ENCODE data around the gene GH1.
"Not testable (repeated sequence)": the region's sequence is repeated elsewhere in the genome, so short reads cannot be mapped to it uniquely, and the experiment has no call there.

The GH1 gene

GRCh38 chr17:63925615-63926014, 7.0 kb upstream of the GH1 start:
- no peak for FAIRE-seq

GRCh38 chr17:63922402-63922801, 3.8 kb upstream of the GH1 start:
- DNase-seq (ENCODE audit: insufficient read length, low spot score); FAIRE-seq: not testable (repeated sequence)

More at GRCh38 chr17:63925615-63926014, 7.0 kb upstream of the GH1 start:
- no peak for TF ChIP-seq POLR2A (IDR thresholded peaks at IDR 0.05; ENCODE audit: low read depth, low read length)
- DNase-seq (ENCODE audit: insufficient read length, low spot score): no peak

GRCh38 chr17:63920779-63921178, 2.1 kb upstream of the GH1 start:
- FAIRE-seq; DNase-seq (ENCODE audit: insufficient read length, low spot score): not testable (repeated sequence)

- FAIRE-seq; DNase-seq (ENCODE audit: insufficient read length, low spot score): not testable (repeated sequence)
Observed at GRCh38 chr17:63920050-63920449, 1.4 kb upstream of the GH1 start.

- peak; percentile 83 for DNase-seq (ENCODE audit: insufficient read length, low spot score)
- no peak for TF ChIP-seq POLR2A (IDR thresholded peaks at IDR 0.05; ENCODE audit: low read depth, low read length)
- FAIRE-seq: no peak
Observed at GRCh38 chr17:63919311-63919723, 678 bp upstream of the GH1 start.

DNA sequence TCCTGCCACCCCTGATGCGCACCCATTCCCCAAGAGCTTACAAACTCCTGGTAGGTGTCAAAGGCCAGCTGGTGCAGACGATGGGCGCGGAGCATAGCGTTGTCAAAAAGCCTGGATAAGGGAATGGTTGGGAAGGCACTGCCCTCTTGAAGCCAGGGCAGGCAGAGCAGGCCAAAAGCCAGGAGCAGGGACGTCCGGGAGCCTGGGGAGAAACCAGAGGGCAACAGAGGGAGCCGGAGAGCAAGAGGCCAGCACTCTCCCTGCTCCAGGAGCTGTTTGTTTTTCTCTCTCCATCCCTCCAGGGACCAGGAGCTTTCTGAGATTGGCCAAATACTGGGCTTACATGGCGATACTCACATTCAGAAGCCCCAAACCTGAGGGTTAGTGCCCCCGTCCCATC, 334 bp downstream of the GH1 start:
- peak; percentile 27 for DNase-seq (ENCODE audit: insufficient read length, low spot score)
- no peak for FAIRE-seq
- TF ChIP-seq POLR2A (IDR thresholded peaks at IDR 0.05; ENCODE audit: low read depth, low read length): no peak

GRCh38 chr17:63917646-63918045, 993 bp downstream of the GH1 start:
- no peak for TF ChIP-seq POLR2A (IDR thresholded peaks at IDR 0.05; ENCODE audit: low read depth, low read length)
- FAIRE-seq: no peak
- DNase-seq (ENCODE audit: insufficient read length, low spot score): no peak

GRCh38 chr17:63917206-63917605, 1.4 kb downstream of the GH1 start:
- not testable (repeated sequence) for FAIRE-seq; DNase-seq (ENCODE audit: insufficient read length, low spot score)

DNA sequence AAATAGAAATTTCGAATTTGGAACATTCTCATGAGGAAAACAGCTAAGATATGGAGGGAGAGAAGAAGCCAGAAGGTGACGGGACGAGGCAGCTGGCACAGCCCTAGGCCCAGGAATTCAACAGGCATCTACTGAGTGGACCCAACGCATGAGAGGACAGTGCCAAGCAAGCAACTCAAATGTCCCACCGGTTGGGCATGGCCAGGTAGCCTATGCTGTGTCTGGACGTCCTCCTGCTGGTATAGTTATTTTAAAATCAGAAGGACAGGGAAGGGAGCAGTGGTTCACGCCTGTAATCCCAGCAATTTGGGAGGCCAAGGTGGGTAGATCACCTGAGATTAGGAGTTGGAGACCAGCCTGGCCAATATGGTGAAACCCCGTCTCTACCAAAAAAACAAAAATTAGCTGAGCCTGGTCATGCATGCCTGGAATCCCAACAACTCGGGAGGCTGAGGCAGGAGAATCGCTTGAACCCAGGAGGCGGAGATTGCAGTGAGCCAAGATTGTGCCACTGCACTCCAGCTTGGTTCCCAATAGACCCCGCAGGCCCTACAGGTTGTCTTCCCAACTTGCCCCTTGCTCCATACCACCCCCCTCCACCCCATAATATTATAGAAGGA, 2.0 kb downstream of the GH1 start:
- DNase-seq (ENCODE audit: insufficient read length, low spot score) (no peak), FAIRE-seq (no peak)
- no peak for TF ChIP-seq POLR2A (IDR thresholded peaks at IDR 0.05; ENCODE audit: low read depth, low read length)

DNA sequence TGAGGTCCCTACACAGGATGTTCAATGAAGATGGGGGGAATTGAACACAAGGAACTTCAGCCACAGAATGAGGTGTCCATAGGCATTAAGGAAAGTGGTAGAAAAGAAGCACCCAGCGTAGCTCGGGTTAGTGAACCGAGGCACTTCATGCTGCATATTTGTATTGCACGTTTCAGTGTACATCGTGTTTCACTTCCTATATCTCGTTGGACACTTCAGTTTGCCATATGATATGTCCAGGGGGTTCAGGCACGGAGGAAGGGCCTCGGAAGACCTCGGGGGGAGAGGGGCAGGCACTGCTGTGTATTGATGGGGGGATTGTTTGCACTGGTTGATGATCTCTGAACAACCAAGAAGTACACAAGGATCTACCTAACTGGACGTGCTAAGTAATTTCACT, 2.9 kb downstream of the GH1 start:
- FAIRE-seq; DNase-seq (ENCODE audit: insufficient read length, low spot score): not testable (repeated sequence)

GRCh38 chr17:63914471-63914870, 4.2 kb downstream of the GH1 start:
- no peak for FAIRE-seq

GRCh38 chr17:63911657-63912100, 7.0 kb downstream of the GH1 start:
- DNase-seq (ENCODE audit: insufficient read length, low spot score) (peak; percentile 53), FAIRE-seq (no peak)
- TF ChIP-seq POLR2A (IDR thresholded peaks at IDR 0.05; ENCODE audit: low read depth, low read length): no peak

More at GRCh38 chr17:63914471-63914870, 4.2 kb downstream of the GH1 start:
- TF ChIP-seq POLR2A (IDR thresholded peaks at IDR 0.05; ENCODE audit: low read depth, low read length): no peak
- DNase-seq (ENCODE audit: insufficient read length, low spot score): no peak

DNA sequence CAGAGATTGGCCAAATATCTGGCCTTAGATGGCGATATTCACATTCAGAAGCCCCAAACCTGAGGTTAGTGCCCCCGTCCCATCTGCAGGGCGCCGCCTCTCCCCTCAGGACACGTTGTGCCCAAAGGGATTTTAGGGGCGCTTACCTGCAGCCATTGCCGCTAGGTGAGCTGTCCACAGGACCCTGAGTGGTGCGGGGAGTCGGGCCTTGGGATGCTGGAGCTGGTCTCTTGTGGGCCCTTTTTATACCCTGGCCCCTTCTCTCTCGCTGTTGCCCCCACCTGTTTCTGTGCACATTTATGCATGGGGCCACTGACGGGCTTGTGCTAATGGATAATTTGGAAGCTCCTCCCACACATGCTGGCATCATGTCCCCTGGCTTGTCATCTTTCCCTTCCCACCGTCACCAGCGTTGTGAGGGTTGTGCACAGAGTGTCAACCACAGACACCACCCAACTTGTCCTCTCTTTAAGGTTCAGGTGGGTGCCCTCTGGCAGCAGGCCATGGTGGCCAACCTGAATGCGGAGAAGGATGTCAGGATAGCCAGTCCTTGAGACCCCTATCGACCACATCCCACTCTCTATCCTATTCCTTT, 7.5 kb downstream of the GH1 start, which contains the start of gene CSHL1:
Gene CSHL1, minus strand, starts transcription at position 218 of the 595 bp plus-strand sequence. Its CDS starts 62 bp downstream, at position 156.
- FAIRE-seq: no peak
- no peak for TF ChIP-seq POLR2A (IDR thresholded peaks at IDR 0.05; ENCODE audit: low read depth, low read length)
- no peak for DNase-seq (ENCODE audit: insufficient read length, low spot score)

- TF ChIP-seq POLR2A (IDR thresholded peaks at IDR 0.05; ENCODE audit: low read depth, low read length): no peak
- FAIRE-seq (no peak), DNase-seq (ENCODE audit: insufficient read length, low spot score) (no peak)
Observed at GRCh38 chr17:63910096-63910495, 8.5 kb downstream of the GH1 start.

GRCh38 chr17:63909586-63909985, 9.1 kb downstream of the GH1 start:
- FAIRE-seq; DNase-seq (ENCODE audit: insufficient read length, low spot score): not testable (repeated sequence)

- FAIRE-seq; DNase-seq (ENCODE audit: insufficient read length, low spot score): not testable (repeated sequence)
Observed at GRCh38 chr17:63907161-63907778, 11.4 kb downstream of the GH1 start.

DNA sequence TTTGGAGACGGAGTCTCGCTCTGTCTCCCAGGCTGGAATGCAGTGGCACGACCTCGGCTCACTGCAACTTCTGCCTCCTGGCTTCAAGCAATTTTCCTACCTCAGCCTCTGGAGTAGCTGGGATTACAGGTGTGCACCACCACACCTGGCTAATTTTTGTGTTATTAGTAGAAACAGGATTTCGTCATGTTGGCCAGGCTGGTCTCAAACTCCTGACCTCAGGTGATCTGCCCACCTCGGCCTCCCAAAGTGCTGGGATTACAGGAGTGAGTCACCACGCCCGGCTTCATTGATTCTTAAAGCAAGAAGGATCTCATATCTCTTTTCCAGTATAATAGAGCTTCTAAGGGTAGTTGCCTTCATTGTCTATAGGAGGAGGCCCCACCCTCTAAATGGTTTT, 13.8 kb downstream of the GH1 start:
- not testable (repeated sequence) for DNase-seq (ENCODE audit: insufficient read length, low spot score); FAIRE-seq

DNA sequence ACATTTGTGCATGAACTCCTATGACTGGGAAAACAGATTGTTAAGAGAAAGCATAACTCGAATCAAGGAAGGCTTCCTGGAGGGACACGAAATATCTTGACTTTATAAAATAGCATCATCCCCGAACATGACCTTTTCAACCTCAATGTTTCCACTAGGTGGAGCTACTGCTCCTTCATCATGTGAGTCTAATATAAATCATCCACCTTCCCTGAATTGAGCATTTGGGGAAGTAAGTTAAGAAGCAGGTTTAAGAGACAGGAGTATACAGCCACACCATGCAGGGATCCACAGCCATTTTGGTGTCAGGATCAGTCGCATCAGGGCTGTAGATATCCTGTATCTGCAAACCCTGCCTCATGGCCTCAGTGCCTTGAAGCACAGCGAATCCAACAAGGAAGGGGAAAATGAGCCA, 14.8 kb downstream of the GH1 start:
- FAIRE-seq; DNase-seq (ENCODE audit: insufficient read length, low spot score): not testable (repeated sequence)

DNA sequence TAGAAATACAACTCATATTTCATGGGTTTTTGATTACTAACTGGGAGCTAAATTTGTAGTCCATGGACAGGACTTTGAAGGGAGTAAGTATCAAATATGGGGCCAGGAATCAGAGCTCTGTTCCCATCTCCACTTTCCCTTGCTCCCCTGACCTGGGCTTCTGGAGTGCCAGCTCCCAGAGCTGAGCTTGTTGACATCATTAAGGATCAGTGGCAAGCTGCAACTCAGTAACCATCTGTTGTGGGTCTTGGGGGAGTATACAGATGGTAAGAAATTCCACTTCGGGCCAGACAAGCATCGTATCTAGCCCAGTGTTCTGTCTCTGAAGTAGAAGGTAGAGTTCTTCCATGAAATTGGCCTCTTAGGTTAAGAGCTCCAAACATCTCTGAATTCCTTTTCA, 16.7 kb downstream of the GH1 start:
- FAIRE-seq; DNase-seq (ENCODE audit: insufficient read length, low spot score): not testable (repeated sequence)

All from H54 (cell line).